Neutrophil (primary cell): Measurements from ENCODE around the gene SETD2.

Experiments used
- H3K27ac ChIP-seq: fragments of 200-600 bp; sonication (generic); 2 replicates; pipeline ENCODE4 v1.5.1; 2016; ENCODE audit warnings: mild to moderate bottlenecking, moderate library complexity
- H3K27me3 ChIP-seq: fragments of 200-600 bp; sonication (generic); 2 replicates; pipeline ENCODE4 v1.6.0; 2016; ENCODE audit warnings: mild to moderate bottlenecking
- H3K36me3 ChIP-seq: fragments of 200-600 bp; sonication (generic); 2 replicates; pipeline ENCODE4 v1.5.1; 2017
- H3K4me1 ChIP-seq, 2 experiments: fragments of 200-600 bp in 1 of 2; sonication (generic) in 1 of 2; 1 replicate in 1 of 2; 2 replicates in 1 of 2; pipeline versions ENCODE4 v1.5.1 to v1.6.1; 2013 to 2016; ENCODE audit warnings: low read depth in 1 of 2, low read length in 1 of 2, mild to moderate bottlenecking in 1 of 2, moderate library complexity in 1 of 2; ENCODE audit not compliant: control insufficient read depth in 1 of 2, insufficient read depth in 1 of 2
- H3K4me3 ChIP-seq, 2 experiments: fragments of 200-600 bp in 1 of 2; sonication (generic) in 1 of 2; 1 replicate in 1 of 2; 2 replicates in 1 of 2; pipeline ENCODE4 v1.5.1; 2013 to 2016; ENCODE audit warnings: low read depth in 1 of 2, low read length in 1 of 2, mild to moderate bottlenecking in 1 of 2, moderate library complexity in 1 of 2
- H3K9me3 ChIP-seq: fragments of 200-600 bp; sonication (generic); 2 replicates; pipeline ENCODE4 v1.5.1; 2016
- TF ChIP-seq, protein P1 (sequence below): fragments of 200-600 bp; sonication (generic); IDR thresholded peaks from 2 replicates; pipeline ENCODE4 v1.5.1; 2016; ENCODE audit warnings: antibody characterized with exemption

Gene SETD2

DNA sequence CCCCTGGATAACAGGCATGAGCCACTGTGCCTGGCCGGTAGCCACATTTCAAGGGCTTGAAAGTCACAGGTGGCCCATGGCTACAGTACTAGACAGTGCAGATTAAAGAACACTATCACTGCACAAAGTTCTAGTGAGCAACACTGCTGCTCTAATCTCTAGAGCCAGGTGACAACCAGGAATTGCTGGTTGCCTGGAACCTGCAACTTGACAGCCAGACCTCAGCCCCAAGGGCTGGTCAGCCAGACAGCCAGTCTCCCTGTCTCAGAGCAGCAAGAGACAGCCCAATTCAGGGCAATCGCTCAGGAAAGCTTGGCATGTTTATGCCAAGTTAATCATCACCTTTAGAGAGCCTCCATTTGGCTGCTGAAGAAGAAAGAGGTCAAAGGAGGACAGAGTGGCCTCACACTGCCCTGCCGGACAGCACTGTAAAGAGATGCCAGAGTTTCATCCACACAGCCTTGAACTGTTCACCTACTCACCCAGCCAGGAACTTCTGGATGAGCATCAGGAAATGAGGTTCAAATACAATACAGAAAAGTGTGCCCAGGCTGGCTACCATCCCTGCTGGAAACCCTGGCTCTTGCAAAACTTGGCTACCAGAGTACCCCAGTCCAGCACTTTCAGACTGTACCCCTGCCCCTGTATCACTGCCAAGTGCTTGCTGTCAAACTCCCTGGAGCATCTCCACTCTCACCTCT lies 193.4 kb downstream of the SETD2 start:
- no peaks in the 10 kb centered on the region for H3K36me3 ChIP-seq
- no peak overlapping the region for H3K4me3 ChIP-seq
- H3K4me1 ChIP-seq, result peaks cover 78% of the 10 kb centered on the region in 2 experiments
- no peaks in the 10 kb centered on the region for H3K27me3 ChIP-seq
- TF ChIP-seq, protein P1, sequence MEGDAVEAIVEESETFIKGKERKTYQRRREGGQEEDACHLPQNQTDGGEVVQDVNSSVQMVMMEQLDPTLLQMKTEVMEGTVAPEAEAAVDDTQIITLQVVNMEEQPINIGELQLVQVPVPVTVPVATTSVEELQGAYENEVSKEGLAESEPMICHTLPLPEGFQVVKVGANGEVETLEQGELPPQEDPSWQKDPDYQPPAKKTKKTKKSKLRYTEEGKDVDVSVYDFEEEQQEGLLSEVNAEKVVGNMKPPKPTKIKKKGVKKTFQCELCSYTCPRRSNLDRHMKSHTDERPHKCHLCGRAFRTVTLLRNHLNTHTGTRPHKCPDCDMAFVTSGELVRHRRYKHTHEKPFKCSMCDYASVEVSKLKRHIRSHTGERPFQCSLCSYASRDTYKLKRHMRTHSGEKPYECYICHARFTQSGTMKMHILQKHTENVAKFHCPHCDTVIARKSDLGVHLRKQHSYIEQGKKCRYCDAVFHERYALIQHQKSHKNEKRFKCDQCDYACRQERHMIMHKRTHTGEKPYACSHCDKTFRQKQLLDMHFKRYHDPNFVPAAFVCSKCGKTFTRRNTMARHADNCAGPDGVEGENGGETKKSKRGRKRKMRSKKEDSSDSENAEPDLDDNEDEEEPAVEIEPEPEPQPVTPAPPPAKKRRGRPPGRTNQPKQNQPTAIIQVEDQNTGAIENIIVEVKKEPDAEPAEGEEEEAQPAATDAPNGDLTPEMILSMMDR, result no peak
- no peaks in the 10 kb centered on the region for H3K9me3 ChIP-seq
- peak overlapping the region; percentile 79 for H3K27ac ChIP-seq

DNA sequence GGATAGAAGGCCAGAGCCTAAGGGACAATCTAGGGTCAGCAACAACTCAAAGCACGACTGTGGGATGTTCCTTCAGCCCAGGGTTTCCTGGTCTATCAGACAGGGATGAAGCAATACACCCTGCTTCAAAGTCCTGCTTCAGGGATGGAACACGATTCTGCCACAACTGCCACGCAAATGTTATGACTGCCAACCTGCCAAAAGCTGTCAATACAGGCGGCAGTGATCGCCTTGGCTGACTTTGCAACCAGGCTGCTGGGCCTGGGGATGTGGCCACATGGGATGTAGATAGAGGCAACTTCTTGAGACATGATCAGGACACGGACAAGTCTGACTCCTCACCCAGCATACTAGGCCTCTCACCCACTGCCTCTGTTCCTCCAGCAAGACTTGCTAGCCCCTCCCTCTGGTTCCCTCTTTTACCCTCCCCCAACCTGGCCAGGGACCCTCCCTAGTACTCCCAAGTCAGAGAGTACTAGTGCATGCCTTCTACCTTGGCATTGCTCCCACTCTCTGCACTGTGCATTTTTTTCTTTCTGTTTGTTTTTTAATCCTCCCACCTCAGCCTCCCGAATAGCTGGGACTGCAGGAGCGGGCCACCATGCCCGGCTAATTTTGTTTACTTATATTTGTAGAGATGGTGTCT lies 195.0 kb downstream of the SETD2 start:
- H3K27ac ChIP-seq, result peak overlapping the region; percentile 58
- H3K9me3 ChIP-seq, result no peaks in the 10 kb centered on the region
- TF ChIP-seq, protein P1, result no peak
- H3K4me1 ChIP-seq, result peaks cover 71 to 77% of the 10 kb centered on the region in 2 experiments
- H3K36me3 ChIP-seq, result no peaks in the 10 kb centered on the region
- no peak overlapping the region for H3K4me3 ChIP-seq
- no peaks in the 10 kb centered on the region for H3K27me3 ChIP-seq

DNA sequence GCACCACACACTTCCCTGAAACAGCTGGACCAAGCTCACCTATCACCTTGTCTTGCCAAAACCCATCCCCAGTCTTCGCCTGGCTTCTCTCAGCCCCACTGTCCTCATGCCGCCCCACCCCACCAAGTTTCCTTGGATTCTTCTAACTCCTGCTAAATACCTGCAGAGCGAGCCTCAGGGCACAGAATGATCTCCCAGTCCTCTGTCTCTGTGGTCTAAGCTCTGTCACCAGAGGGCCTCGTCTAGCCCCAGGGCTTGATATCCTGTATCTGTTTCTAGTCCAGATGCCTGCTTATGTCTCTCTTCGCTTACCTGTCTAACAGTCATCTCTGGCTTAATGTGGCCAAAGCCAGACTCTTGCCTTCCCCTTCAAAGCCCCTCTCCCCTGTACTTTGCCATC lies 197.1 kb downstream of the SETD2 start:
- H3K27me3 ChIP-seq, result no peaks in the 10 kb centered on the region
- no peaks in the 10 kb centered on the region for H3K36me3 ChIP-seq
- H3K9me3 ChIP-seq, result no peaks in the 10 kb centered on the region
- TF ChIP-seq, protein P1, result no peak
- H3K4me1 ChIP-seq, result peaks cover 68 to 77% of the 10 kb centered on the region in 2 experiments
- H3K27ac ChIP-seq, result peak overlapping the region; percentile 86
- no peak overlapping the region for H3K4me3 ChIP-seq
